IgD-negative memory B cell (primary cell): ENCODE measurements around the gene THAP7. TPM values are rescaled to one million over a fixed set of nuclear protein-coding genes. Genes with fewer than 3 reads are reported as not detected.
A peak's percentile ranks its signal among the peaks of the same experiment; 100 is the strongest.

ENCODE experiments used
- H3K27ac Mint-ChIP-seq, 3 donors: one replicate each; pipeline ENCODE4 v1.8.0; 2020 to 2022; ENCODE audit warnings: mild to moderate bottlenecking in 3 of 3, mixed read lengths in 3 of 3, moderate library complexity in 1 of 3
- H3K27me3 Mint-ChIP-seq: one replicate; pipeline ENCODE4 v1.8.0; 2021; ENCODE audit warnings: mixed read lengths
- H3K36me3 Mint-ChIP-seq: one replicate; pipeline ENCODE4 v1.8.0; 2020; ENCODE audit warnings: mild to moderate bottlenecking, mixed read lengths
- H3K4me1 Mint-ChIP-seq, 3 donors: one replicate each; pipeline ENCODE4 v1.8.0; 2020 to 2022; ENCODE audit warnings: mixed read lengths in 3 of 3, mild to moderate bottlenecking in 1 of 3
- H3K4me3 Mint-ChIP-seq, 4 donors: one replicate each; pipeline ENCODE4 v1.8.0; 2020 to 2022; ENCODE audit warnings: mild to moderate bottlenecking in 4 of 4, mixed read lengths in 4 of 4, moderate library complexity in 3 of 4
- H3K9me3 Mint-ChIP-seq, 3 donors: one replicate each; pipeline ENCODE4 v1.8.0; 2020 to 2021; ENCODE audit warnings: mixed read lengths in 3 of 3, mild to moderate bottlenecking in 1 of 3
- polyA plus RNA-seq: library from polyadenylated mRNA; unstranded; fragments of 300-500 nt; fragmentation: Illumina TruSeq; gene quantifications from one replicate; pipeline ENCODE4 v1.2.3, GENCODE V29; 2021

THAP7 gene
- polyA plus RNA-seq, 1 donor from 2014 or later = 55.9 TPM

GRCh38 chr22:20965888-20966855 is 35.7 kb downstream of the THAP7 start:
- peaks cover 1% of the 10 kb centered on the region for H3K27me3 Mint-ChIP-seq
- H3K4me3 Mint-ChIP-seq = peak overlapping the region; percentile 32 to 84 (median 68)
- peak overlapping the region in 1 of 3 donors; percentile 19 for H3K27ac Mint-ChIP-seq
- H3K36me3 Mint-ChIP-seq = no peaks in the 10 kb centered on the region
- H3K4me1 Mint-ChIP-seq = peaks cover 10 to 24% (median 20%) of the 10 kb centered on the region in 3 donors
- no peaks in the 10 kb centered on the region for H3K9me3 Mint-ChIP-seq

- H3K4me3 Mint-ChIP-seq = peak overlapping the region; percentile 32 to 75 (median 68)
- H3K36me3 Mint-ChIP-seq = no peaks in the 10 kb centered on the region
- peaks cover 3% of the 10 kb centered on the region for H3K27me3 Mint-ChIP-seq
- H3K27ac Mint-ChIP-seq = peak overlapping the region in 1 of 3 donors; percentile 19
- no peaks in the 10 kb centered on the region for H3K9me3 Mint-ChIP-seq
- H3K4me1 Mint-ChIP-seq = peaks cover 10 to 24% (median 20%) of the 10 kb centered on the region in 3 donors
These were observed 36.6 kb downstream of the THAP7 start for GRCh38 chr22:20965104-20965887.

GRCh38 chr22:20964799-20965103 is 37.2 kb downstream of the THAP7 start:
- H3K4me1 Mint-ChIP-seq = peaks cover 10 to 24% (median 20%) of the 10 kb centered on the region in 3 donors
- peaks cover 6% of the 10 kb centered on the region for H3K27me3 Mint-ChIP-seq
- no peaks in the 10 kb centered on the region for H3K9me3 Mint-ChIP-seq
- peak overlapping the region in 1 of 3 donors; percentile 59 for H3K27ac Mint-ChIP-seq
- H3K36me3 Mint-ChIP-seq = no peaks in the 10 kb centered on the region
- H3K4me3 Mint-ChIP-seq = peak overlapping the region in 3 of 4 donors; percentile 73 to 89 (median 88)

GRCh38 chr22:20964090-20964798 is 37.7 kb downstream of the THAP7 start:
- Mint-ChIP-seq H3K4me3 (peak overlapping the region; percentile 43 to 89 (median 80)), H3K36me3 (no peaks in the 10 kb centered on the region), H3K4me1 (peaks cover 10 to 24% (median 20%) of the 10 kb centered on the region in 3 donors), H3K9me3 (no peaks in the 10 kb centered on the region), H3K27ac (peak overlapping the region in 1 of 3 donors; percentile 59), H3K27me3 (peaks cover 6% of the 10 kb centered on the region)

DNA sequence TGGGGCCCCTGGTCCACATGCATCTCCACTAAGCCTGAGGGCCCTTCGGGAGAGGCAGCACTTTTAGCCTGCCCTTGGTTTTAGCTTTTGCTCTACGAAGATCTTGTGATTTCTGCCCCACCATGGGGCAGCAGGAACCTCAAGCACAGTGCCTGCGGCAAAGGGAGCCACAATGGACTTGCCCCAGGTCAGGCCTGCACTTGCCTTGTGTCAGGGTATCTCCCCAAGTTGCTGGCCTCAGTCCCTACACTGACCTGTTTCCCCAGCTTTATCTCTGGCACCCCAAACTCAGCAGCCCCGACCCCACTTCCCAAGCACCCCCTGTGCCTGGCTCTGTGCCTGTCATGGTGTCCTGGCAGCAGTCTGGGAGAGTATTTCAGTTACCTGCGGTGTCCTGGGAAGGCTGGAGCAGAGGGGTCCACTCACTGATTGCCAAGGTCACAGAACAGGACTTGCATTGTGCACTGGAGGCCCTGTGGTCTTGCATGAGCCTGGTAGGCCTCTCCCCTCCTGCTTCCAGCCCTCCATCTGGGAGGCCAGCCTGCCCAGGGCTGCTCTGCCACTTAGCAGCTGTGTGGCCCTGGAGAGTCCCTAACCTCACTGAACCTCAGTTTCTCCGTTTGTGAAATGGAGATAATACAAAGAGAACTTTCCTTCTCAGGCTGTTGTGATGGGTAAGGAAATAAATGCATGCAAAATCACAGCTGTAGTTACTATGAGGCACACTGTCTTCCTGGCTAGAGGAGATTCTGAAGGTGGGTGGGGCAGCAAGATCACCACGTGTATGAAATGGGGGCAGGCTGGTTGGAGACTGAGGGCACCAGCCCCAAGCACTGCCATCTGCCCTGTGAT is 38.5 kb downstream of the THAP7 start:
- Mint-ChIP-seq H3K4me3 (peak overlapping the region; percentile 30 to 43 (median 34)), H3K9me3 (no peaks in the 10 kb centered on the region), H3K27ac (no peak overlapping the region), H3K27me3 (peaks cover 7% of the 10 kb centered on the region), H3K36me3 (no peaks in the 10 kb centered on the region), H3K4me1 (peaks cover 8 to 21% (median 15%) of the 10 kb centered on the region in 3 donors)

GRCh38 chr22:20962491-20962945 is 39.4 kb downstream of the THAP7 start:
- H3K27me3 Mint-ChIP-seq = peaks cover 15% of the 10 kb centered on the region
- no peak overlapping the region for H3K4me3 Mint-ChIP-seq
- peaks cover 4 to 19% (median 13%) of the 10 kb centered on the region in 3 donors for H3K4me1 Mint-ChIP-seq
- no peaks in the 10 kb centered on the region for H3K9me3 Mint-ChIP-seq
- no peaks in the 10 kb centered on the region for H3K36me3 Mint-ChIP-seq
- H3K27ac Mint-ChIP-seq = no peak overlapping the region

- Mint-ChIP-seq H3K27me3 (peaks cover 16% of the 10 kb centered on the region), H3K36me3 (no peaks in the 10 kb centered on the region), H3K4me3 (peak overlapping the region in 1 of 4 donors; percentile 30), H3K27ac (peak overlapping the region in 1 of 3 donors; percentile 54), H3K9me3 (no peaks in the 10 kb centered on the region), H3K4me1 (peaks cover 4 to 14% (median 13%) of the 10 kb centered on the region in 3 donors)
These were observed 41.3 kb downstream of the THAP7 start for GRCh38 chr22:20960609-20961008.

- Mint-ChIP-seq H3K27me3 (peaks cover 16% of the 10 kb centered on the region), H3K4me3 (peak overlapping the region in 1 of 4 donors; percentile 30), H3K36me3 (no peaks in the 10 kb centered on the region), H3K9me3 (no peaks in the 10 kb centered on the region), H3K4me1 (peaks cover 4 to 14% (median 11%) of the 10 kb centered on the region in 3 donors), H3K27ac (peak overlapping the region in 2 of 3 donors; percentile 38 to 54)
These were observed 42.1 kb downstream of the THAP7 start for GRCh38 chr22:20959578-20960461.

GRCh38 chr22:20957683-20958431 is 44.1 kb downstream of the THAP7 start:
- no peaks in the 10 kb centered on the region for H3K9me3 Mint-ChIP-seq
- peak overlapping the region in 1 of 3 donors; percentile 70 for H3K27ac Mint-ChIP-seq
- peaks cover 6 to 10% (median 9%) of the 10 kb centered on the region in 3 donors for H3K4me1 Mint-ChIP-seq
- peak overlapping the region; percentile 67 to 87 (median 77) for H3K4me3 Mint-ChIP-seq
- H3K27me3 Mint-ChIP-seq = peaks cover 15% of the 10 kb centered on the region
- H3K36me3 Mint-ChIP-seq = peaks cover 1% of the 10 kb centered on the region

- H3K4me3 Mint-ChIP-seq = peak overlapping the region; percentile 71 to 87 (median 80)
- peaks cover 1% of the 10 kb centered on the region for H3K36me3 Mint-ChIP-seq
- H3K9me3 Mint-ChIP-seq = no peaks in the 10 kb centered on the region
- no peak overlapping the region for H3K27ac Mint-ChIP-seq
- H3K27me3 Mint-ChIP-seq = peaks cover 15% of the 10 kb centered on the region
- H3K4me1 Mint-ChIP-seq = peaks cover 6 to 10% (median 9%) of the 10 kb centered on the region in 3 donors
These were observed 44.7 kb downstream of the THAP7 start for GRCh38 chr22:20957102-20957682.

DNA sequence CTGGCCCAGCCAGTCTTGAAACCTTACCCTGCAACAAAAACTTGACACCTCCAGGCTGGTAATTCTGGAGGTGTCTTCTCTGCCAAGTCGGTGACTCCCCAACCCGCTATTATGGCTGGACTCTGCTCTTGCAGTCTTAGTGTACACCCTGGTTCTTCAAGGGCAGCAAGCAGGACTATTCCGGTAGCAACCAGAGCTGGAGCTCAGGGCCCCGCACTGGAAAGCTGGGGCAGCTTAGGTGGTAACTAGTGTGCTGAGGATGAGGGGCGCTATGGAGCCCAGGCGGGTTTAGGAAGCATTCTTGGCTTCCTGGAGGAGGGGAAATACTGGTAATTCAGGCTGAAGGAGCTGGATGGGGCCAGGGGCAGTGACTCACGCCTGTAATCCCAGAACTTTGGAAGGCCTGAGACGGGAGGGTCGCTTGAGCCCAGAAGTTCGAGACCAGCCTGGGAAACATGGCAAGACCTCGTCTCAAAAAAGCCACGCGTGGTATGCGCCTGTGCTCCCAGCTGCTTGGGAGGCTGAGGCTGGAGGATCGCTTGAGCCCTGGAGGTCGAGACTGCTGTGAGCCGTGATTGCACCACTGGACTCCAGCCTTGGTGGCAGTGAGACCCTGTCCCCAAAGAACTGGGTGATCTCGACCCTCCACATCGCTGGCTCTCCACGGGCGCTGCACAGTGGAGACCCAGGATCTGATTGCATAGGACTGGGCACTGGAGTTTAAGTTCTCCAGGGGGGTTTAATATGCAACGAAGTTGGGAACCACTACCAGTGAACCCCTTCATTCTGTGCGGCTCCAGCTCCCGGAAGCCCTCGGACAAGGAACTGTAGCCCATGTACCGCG is 45.4 kb downstream of the THAP7 start:
- peaks cover 4 to 5% (median 4%) of the 10 kb centered on the region in 3 donors for H3K4me1 Mint-ChIP-seq
- peaks cover 1% of the 10 kb centered on the region for H3K36me3 Mint-ChIP-seq
- H3K27me3 Mint-ChIP-seq = peaks cover 15% of the 10 kb centered on the region
- peak overlapping the region; percentile 58 to 94 (median 80) for H3K4me3 Mint-ChIP-seq
- H3K27ac Mint-ChIP-seq = peak overlapping the region in 1 of 3 donors; percentile 6
- H3K9me3 Mint-ChIP-seq = no peaks in the 10 kb centered on the region
